HG03159 (cell line): ENCODE data around the gene CHN1.

Experiments used
- ATAC-seq: cut with Tn5 transposase; IDR thresholded peaks from one replicate; pipeline ENCODE4 v1.9.1; 2021; ENCODE audit warnings: mild to moderate bottlenecking, moderate library complexity; ENCODE audit not compliant: unreplicated experiment

CHN1 gene

DNA sequence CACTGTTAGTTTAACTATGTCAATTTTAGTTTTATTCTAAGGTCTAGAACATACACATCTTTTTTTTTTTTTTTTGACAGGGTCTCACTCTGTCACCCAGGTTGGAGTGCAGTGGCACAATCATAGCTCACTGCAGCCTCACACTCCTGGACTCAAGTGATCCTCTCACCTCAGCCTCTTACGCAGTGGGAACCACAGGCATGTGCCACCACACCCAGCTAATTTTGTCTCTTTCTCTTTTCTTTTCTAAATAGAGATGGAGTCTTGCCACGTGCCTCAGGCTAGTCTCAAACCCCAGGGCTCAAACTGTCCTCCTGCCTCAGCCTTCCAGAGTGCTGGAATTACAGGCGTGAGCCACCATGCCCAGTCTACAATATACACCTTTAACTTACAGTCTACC is 171.4 kb downstream of the CHN1 start:
- no peak for ATAC-seq

DNA sequence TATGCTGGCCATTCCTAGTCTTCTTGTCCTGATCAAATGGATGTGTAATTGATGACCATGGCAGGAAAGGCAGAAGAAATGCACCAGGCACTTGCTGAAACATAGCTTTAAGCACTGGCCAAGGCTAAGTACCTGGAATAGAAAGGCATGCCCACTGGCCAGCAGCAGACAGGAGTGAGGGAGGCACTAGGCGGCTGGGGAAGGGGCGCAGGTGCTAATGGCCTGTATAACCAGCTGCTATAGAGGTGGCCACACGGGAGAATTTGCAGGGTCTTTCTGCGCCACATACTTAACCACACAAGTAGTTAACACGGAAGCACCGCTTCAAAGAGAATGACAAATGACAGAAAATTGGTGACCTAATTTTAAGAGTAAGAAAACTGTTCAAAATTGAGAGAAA is 174.6 kb downstream of the CHN1 start:
- no peak for ATAC-seq

- ATAC-seq = no peak
Observed at GRCh38 chr2:174829550-174829949, 175.6 kb downstream of the CHN1 start.

DNA sequence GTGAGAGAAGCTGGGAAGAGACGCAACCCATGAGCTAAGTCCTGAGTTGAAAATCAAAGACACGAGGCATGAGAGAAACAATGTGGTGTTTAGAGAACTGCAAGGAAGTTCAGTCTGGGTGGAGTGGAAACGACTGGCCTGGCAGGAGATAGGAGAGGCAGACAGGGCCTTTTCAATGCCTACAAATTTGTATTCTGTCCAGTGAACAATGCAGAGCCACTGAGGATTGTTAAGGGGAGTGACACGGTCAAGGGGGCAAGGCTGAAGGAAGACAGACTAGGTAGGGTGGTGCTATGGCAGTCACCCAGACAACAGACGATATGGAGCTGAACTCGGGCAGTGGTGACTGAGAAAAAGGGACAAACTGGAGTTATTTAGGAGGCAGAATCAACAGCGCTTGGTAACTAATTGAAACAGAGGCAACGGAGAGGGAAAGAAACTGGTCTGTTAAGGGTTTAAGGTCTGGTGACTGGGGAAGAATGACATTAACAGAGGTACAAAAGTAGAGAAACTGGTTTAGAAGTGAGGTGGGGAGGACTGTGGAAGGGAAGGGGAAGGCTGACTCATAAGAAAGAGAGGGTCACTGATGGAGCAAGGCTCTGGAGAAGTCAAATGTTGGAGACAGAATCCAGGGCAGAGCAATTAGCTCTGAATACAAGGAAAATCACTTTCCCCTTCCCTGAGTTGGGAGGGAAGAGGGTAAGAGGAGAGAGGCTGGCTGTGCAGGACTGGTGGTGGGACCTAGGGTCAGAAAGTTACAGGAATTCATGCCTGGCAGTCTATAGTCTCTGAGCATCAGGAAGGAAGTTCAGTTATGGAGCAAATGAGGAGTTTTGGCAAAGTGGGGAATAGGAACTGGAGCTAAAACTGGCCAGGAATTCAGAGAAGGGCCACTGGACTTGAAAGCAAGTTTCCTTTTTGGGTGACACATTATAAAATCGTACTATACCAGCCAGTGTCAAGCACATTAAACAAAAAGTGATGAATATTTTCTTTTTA is 177.5 kb downstream of the CHN1 start:
- ATAC-seq = no peak

DNA sequence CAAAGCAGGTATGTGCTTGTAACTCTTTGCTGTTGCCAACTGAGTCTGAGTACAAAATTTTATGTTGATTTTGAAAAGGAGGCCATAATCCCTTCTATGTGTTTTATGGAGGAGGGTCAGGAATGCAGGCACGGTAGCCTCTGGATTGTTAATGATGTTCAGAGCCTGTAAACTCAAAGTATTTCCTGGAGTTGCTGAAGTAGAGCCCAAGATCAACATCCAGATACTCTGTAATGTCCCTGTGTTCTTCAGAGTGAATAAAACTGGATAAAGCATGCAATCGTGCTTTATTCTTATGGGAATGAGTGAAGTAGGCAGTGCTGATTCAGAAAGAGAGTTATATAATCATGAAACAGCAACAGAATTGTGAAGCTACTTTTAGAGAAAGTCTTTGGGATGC is 179.1 kb downstream of the CHN1 start:
- ATAC-seq = no peak

DNA sequence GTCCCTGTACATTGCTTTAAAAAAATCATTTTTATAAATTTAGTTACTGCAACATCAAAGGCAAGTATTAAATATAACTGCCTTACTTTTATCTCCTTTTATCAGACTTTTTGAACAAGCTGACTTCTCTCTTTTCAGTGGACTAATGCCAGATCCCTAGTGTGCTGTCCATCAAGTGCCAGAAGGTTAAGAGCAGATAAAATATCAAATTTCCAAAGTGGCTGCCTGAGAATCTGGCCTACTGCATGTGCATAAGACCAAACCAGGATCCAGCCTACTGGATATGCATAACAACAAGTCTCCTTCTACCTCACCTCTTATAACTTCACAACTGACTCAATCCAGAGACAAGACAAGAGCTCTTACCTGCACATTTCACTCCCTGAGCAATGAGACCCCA is 181.1 kb downstream of the CHN1 start:
- ATAC-seq = no peak

DNA sequence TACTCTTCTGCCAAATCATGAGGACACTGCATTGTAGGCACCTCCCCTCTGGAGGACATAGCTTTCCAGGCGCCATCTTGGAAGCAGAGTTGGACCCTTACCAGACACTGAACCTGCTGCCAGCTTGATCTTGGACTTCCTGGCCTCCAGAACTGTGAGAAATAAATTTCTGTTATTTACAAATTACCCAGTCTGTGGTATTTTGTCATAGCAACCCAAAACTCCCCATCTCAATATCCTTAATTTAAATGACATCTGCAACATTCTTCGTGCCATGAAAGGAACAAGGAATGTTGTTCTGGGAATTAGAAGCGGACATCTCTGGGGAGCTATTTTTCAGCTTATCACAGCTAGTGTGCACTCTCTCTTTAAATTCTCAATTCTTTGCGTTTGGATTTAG is 183.6 kb downstream of the CHN1 start:
- no peak for ATAC-seq

GRCh38 chr2:174820361-174820760 is 184.8 kb downstream of the CHN1 start:
- ATAC-seq = no peak

GRCh38 chr2:174815526-174815925 is 189.7 kb downstream of the CHN1 start:
- ATAC-seq = no peak

DNA sequence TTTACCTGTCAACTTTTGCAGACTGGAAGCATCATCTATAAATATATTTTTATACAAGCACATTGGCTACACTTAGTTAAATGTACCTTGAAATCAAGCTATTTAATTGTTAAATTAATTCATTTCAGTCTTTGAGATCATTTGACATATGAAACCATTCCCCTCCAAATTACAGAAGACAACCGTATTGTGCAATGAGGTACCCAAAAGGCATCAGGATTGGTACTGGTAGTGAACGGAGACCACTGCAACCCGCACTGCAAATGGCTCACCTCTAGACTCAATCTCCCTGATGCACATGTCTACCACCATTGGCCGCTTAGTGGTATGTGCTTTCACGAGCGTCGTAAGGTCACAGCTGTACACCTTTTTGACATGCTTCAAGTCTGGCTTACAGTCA is 193.1 kb downstream of the CHN1 start:
- ATAC-seq = no peak

DNA sequence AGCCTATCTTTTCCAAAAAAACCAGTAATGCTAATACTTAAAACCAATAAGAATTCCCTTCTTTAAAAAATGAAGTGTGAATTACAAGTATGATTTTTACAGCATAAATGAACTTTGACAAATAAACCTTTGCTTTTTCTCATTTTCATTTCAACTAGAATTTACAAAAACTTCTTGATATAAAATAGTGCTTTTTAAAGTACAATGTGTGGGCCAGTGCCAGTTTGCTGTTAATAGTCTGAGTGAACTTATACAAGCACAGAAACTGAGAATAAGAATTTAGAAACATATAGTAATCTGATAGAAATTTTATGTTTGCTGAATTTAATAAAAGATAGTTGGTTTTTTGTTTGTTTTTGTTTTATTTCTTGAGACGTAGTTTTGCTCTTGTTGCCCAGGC is 197.2 kb downstream of the CHN1 start:
- ATAC-seq = no peak

DNA sequence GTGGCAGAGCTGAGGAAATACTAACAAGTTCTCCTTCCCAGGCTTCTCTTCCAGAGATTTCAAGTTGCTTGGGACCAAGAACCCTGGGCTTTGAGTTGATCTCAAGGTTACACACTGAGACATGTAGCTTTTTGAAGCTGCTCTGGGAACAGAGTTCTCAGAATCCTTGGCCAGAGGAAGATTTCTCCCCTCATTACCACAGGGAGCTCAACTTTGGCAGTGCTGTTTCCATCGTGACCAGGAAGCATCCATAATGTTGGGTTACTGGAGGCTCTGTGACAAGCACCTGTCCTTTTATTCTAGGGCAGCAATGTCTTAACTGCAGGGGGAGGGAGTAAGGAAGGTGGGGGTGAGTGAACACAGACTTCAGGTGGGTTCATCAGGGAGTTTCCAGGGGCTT is 199.4 kb downstream of the CHN1 start:
- ATAC-seq = no peak

- ATAC-seq = no peak
Observed at GRCh38 chr2:174802459-174802858, 202.7 kb downstream of the CHN1 start.

DNA sequence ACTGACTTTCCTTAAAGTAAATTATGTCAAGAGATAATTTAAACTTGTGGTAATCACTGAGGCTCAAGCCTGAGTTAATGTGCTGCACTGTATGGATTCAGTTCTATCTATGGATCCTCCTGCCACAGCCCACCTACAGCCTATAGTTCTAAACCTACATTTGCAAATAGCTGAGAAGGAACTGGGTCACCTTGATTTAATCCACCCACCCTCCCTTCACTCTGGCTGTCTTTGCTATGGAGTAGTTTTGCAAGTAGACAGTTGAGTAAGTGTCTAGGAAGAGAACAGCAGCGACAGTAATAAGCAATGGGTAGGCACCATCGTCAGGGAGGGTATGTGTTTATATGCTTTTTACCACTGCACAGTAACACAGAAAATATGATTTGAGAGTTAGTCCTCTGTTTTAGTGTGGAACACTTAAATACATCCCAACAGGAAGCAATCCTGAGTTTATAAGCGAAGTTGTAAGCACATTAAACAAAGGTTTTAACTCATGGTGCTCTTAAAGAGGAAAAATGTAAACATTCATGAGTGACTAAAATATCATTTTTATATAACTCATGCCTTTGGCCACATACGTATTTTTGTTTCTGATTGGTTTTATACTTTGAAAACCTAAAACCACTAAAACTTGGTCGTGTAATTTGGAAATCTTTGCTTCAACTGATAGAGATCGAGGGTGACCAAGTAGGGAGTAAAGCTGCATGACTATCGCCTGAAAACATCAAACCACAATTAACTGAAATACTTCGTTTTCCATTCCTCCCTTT is 204.6 kb downstream of the CHN1 start:
- no peak for ATAC-seq

DNA sequence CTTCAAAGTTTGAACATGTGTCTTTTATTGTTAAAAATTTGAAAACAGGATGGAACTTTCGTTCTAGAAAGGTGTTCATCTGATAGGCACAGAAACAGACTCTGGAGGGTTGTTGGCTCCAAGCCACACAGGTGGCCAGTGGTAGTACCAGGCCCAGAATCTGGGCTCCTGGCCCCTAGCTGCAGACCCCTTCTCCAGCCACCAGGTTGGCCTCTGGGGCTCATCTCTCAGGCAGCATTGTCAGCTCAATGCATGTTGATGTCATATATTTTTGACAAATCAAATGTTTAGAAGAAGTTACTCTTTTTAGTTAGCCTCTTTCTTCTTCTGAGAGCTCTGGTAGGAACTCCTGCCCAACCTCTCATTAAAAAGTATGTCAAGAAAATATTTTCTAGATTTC is 206.4 kb downstream of the CHN1 start:
- ATAC-seq = no peak

DNA sequence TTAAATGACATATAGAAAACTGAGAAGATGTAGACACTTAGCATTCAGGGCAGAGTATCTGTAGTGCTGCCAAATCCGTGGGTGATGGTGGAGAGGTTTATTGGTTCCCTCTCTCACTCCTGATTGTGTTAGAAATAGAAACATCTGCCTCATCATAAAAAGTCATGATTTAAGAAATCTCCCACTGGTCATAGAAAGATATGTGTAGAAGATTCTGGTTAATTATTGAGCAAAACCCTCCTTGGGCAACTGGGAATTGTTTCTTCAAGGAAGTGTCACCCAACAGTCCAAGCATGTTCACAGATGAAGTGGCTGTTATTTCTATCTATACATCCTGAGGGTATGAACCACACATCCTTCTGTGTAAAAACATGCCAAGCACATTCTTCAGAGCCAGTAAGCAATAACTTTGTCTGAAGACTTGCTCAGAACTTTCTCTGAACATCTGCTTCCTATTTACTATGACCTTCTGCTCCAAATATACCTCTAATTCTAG is 207.4 kb downstream of the CHN1 start:
- no peak for ATAC-seq

DNA sequence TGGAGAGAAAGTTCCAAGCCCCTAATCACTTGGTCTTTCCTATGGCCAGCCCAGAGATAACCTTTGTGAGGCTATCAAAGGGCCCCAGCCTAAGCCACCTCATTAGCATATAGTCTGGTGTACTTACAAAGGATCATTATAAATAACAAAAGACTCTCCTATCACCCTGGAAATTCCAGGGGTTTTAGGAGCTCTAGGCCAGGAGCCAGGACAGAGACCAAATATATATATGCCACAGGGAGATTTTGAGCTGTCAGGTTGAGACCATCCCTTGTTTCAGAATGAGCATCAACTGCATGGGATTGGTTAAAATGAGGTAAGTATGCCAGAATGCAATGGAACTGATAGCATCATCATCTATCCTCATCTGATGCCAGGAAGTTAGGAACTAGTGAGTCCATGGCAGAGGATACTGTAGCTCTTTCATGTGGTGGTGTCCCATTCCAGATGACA is 208.8 kb downstream of the CHN1 start:
- no peak for ATAC-seq

- ATAC-seq = no peak
Observed at GRCh38 chr2:174794851-174795374, 210.3 kb downstream of the CHN1 start.

GRCh38 chr2:174792309-174793025 is 212.7 kb downstream of the CHN1 start:
- no peak for ATAC-seq

DNA sequence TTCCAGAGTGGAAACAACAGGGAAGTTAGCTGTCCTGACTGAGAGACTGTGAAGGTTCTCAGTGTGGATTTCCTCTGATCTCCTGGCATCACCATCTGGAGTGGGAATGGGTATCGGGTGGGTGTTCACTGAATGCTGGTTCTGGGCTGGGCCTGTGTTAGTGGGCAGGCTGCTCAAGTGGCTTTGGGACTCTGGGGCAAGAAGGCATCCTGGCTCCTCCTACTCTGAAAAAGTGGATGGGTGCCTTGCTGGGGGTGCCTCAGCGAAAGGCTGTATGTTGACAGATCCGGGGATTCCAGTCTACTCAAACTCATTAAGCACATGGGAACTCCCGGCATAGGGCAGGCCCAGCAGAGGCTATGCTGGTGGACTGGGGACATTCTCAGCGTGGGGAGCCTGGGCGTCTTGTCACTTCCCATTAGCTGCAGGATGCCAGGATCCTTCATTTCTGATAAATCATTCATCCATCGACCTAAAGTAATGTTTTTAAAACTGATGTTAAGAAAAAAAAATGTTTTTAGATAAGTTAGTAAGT is 213.4 kb downstream of the CHN1 start:
- ATAC-seq = no peak

GRCh38 chr2:174791020-174791419 is 214.2 kb downstream of the CHN1 start:
- ATAC-seq = no peak
